KMS-11 (cell line): Measurements from ENCODE around the gene TEX30.

Experiments
- H2AFZ ChIP-seq: fragments of 200-600 bp; sonication (generic); 2 replicates; pipeline ENCODE4 v1.6.1; 2016; ENCODE audit warnings: antibody characterized with exemption, mixed run types, low read depth
- H3K27ac ChIP-seq: fragments of 200-600 bp; sonication (generic); 2 replicates; pipeline ENCODE4 v1.6.1; 2016; ENCODE audit warnings: mild to moderate bottlenecking, mixed run types
- H3K27me3 ChIP-seq: fragments of 200-600 bp; sonication (generic); 2 replicates; pipeline ENCODE4 v1.6.1; 2017; ENCODE audit warnings: mild to moderate bottlenecking, low read depth, mixed run types, moderate library complexity; ENCODE audit not compliant: insufficient read depth
- H3K36me3 ChIP-seq: fragments of 200-600 bp; sonication (generic); 2 replicates; pipeline ENCODE4 v1.6.1; 2017; ENCODE audit warnings: mild to moderate bottlenecking, mixed run types; ENCODE audit not compliant: insufficient read depth
- H3K4me1 ChIP-seq: fragments of 200-600 bp; sonication (generic); 2 replicates; pipeline ENCODE4 v1.6.1; 2016; ENCODE audit warnings: mild to moderate bottlenecking, low read depth, mixed run types; ENCODE audit not compliant: poor library complexity, severe bottlenecking
- H3K4me2 ChIP-seq: fragments of 200-600 bp; sonication (generic); 2 replicates; pipeline ENCODE4 v1.7.0; 2016; ENCODE audit warnings: mild to moderate bottlenecking, mixed run types
- H3K4me3 ChIP-seq: fragments of 200-600 bp; sonication (generic); IDR thresholded peaks from 2 replicates; pipeline ENCODE4 v1.6.1; 2017; ENCODE audit warnings: low read depth, low read length, mixed read lengths; ENCODE audit not compliant: insufficient read depth
- H3K79me2 ChIP-seq: fragments of 200-600 bp; sonication (generic); 2 replicates; pipeline ENCODE4 v1.6.1; 2016; ENCODE audit warnings: low read depth, mixed run types; ENCODE audit not compliant: insufficient read depth
- H3K9ac ChIP-seq: fragments of 200-600 bp; sonication (generic); 2 replicates; pipeline ENCODE4 v1.6.1; 2016; ENCODE audit warnings: mild to moderate bottlenecking, mixed run types
- H4K20me1 ChIP-seq: fragments of 200-600 bp; sonication (generic); 2 replicates; pipeline ENCODE4 v1.6.1; 2016; ENCODE audit warnings: mild to moderate bottlenecking, mixed run types; ENCODE audit not compliant: insufficient read depth
- TF ChIP-seq, protein P1 (sequence below): fragments of 200-600 bp; sonication (generic); conservative IDR thresholded peaks from 2 replicates; pipeline ENCODE4 v1.6.1; 2017; ENCODE audit warnings: low read depth, mild to moderate bottlenecking, antibody characterized with exemption, low read length, moderate library complexity, mixed read lengths

TEX30 gene

DNA sequence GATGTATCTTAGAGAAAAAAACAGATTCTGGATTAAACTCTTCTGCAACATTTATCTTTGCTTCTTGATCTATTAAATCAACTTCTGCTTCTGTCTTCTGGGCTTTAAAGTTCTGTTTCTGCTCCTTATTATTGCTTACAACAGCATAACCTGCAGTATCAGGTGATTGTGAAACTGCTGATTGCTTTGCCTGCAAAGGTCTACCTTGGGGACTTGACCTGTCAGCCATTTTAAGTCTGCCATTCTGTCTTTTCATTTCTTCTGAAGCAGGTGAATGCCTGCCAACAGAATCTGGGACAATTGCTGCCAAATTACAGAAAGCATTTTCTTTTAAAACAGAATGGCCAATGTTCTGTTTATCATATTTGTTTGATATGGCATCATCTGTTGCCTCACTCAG, 31.1 kb downstream of the TEX30 start:
- Histone ChIP-seq H3K27ac (no peak overlapping the region), H3K4me2 (no peak overlapping the region), H2AFZ (no peak overlapping the region), H3K9ac (no peak overlapping the region), H3K79me2 (no peaks in the 10 kb centered on the region), H4K20me1 (no peaks in the 10 kb centered on the region), H3K36me3 (no peaks in the 10 kb centered on the region), H3K27me3 (no peaks in the 10 kb centered on the region), H3K4me3 (no peak overlapping the region), H3K4me1 (no peaks in the 10 kb centered on the region)
- TF ChIP-seq, protein P1, sequence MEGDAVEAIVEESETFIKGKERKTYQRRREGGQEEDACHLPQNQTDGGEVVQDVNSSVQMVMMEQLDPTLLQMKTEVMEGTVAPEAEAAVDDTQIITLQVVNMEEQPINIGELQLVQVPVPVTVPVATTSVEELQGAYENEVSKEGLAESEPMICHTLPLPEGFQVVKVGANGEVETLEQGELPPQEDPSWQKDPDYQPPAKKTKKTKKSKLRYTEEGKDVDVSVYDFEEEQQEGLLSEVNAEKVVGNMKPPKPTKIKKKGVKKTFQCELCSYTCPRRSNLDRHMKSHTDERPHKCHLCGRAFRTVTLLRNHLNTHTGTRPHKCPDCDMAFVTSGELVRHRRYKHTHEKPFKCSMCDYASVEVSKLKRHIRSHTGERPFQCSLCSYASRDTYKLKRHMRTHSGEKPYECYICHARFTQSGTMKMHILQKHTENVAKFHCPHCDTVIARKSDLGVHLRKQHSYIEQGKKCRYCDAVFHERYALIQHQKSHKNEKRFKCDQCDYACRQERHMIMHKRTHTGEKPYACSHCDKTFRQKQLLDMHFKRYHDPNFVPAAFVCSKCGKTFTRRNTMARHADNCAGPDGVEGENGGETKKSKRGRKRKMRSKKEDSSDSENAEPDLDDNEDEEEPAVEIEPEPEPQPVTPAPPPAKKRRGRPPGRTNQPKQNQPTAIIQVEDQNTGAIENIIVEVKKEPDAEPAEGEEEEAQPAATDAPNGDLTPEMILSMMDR, result no peak

DNA sequence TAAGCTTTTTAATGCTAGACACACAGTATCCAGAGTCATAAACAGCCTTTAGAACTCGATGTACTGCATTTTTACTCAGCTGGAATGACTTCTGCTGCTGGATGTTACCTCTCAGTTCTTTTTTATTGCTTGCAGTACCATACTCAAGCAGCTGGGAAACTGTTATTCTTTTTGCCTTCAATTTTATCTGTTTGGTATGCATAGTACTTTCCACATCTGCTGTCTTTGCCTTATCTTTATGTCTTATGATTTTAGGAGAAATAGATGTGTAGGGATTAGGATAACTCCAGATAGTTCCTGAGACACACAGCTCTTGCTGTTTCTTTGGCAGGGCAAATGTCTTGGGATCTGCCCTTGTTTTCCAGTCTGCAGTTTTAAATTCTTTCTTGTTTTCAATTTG, 31.5 kb downstream of the TEX30 start:
- Histone ChIP-seq H3K4me3 (no peak overlapping the region), H3K79me2 (no peaks in the 10 kb centered on the region), H3K9ac (no peak overlapping the region), H3K27ac (no peak overlapping the region), H3K36me3 (no peaks in the 10 kb centered on the region), H3K4me2 (no peak overlapping the region), H2AFZ (no peak overlapping the region), H3K4me1 (no peaks in the 10 kb centered on the region), H3K27me3 (no peaks in the 10 kb centered on the region), H4K20me1 (no peaks in the 10 kb centered on the region)
- TF ChIP-seq, protein P1, result no peak

DNA sequence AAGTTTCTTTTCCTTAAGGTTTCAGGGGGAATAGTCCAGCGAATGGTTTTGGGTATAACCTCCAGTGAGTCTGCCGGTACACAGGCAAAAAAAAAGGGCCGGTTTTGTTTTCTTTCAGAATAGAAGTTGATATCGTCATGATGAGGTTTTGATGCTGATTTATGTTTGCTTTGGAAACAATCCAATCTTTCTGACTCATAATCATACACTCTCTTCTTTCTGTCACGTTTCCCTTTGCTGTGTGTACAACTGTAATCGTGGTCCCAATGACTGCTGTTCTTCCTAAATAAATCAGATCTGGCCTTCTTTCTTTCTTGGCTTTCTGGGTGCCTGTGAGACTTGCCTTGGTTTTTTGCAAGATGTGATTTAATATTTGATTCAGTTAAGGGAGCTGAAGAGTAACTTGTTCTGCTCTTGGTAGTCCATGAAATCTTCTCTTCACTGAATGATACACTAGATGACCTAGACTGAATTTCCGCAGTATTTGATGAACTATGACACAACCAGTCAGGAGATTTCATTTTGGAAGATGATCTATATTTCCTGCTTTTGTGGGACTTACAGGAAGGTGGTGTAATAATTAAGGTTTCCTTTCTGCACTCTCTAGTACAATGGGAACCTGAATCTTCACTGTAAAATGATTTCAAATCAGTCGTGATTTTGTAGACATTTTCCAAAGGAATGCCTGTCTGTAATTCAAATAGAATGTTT, 43.9 kb downstream of the TEX30 start:
- H3K27ac ChIP-seq, result no peak overlapping the region
- H3K4me2 ChIP-seq, result no peak overlapping the region
- no peaks in the 10 kb centered on the region for H4K20me1 ChIP-seq

DNA sequence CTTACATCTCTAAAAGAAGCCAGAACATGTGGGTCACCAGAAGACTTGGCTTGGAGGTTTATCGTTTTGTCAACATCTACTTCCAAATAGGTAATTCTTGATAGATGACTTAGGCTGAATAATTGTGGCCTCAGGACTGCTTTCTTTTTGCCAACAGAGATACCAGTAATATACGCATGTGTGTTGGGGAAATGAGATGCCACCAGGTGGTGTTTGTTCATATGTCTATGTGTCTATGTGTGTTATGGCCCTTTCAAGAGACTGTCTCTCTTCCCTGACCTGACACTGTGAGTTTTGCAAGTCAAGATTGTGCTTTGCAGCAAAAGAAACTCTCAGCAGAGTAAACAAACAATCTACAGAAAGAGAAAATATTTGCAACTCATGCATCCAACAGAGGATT, 47.2 kb downstream of the TEX30 start:
- Histone ChIP-seq H3K4me1 (no peaks in the 10 kb centered on the region), H3K36me3 (no peaks in the 10 kb centered on the region), H3K9ac (no peak overlapping the region), H3K4me2 (no peak overlapping the region), H2AFZ (no peak overlapping the region), H4K20me1 (no peaks in the 10 kb centered on the region), H3K27me3 (no peaks in the 10 kb centered on the region), H3K27ac (no peak overlapping the region), H3K4me3 (no peak overlapping the region), H3K79me2 (no peaks in the 10 kb centered on the region)
- TF ChIP-seq, protein P1, result no peak

More for the DNA sequence above, 43.9 kb downstream of the TEX30 start:
- Histone ChIP-seq H2AFZ (no peak overlapping the region), H3K79me2 (no peaks in the 10 kb centered on the region), H3K27me3 (no peaks in the 10 kb centered on the region), H3K4me3 (no peak overlapping the region), H3K4me1 (no peaks in the 10 kb centered on the region), H3K36me3 (no peaks in the 10 kb centered on the region), H3K9ac (no peak overlapping the region)
- TF ChIP-seq, protein P1, result no peak
